Caco-2 (cell line): ENCODE data around the gene UBR3. TPM values are rescaled to one million over a fixed set of nuclear protein-coding genes. Genes with fewer than 3 reads are reported as not detected.

Experiments
- BruUV-seq: library from RNA; stranded (reverse); fragments of 400-500 nt; replicated peaks from 2 replicates; lab custom pipeline; 2021; lab: Mats Ljungman, UMichigan
- CTCF ChIA-PET: fragments of 300-600 bp; sonication (Branson Sonifier 250); formaldehyde crosslinking; loops from one replicate; lab custom pipeline; 2022; ENCODE audit warnings: antibody characterized with exemption; lab: Charles Lee
- POLR2A ChIA-PET: fragments of 300-600 bp; sonication (Branson Sonifier 250); formaldehyde crosslinking; loops from one replicate; lab custom pipeline; 2022; ENCODE audit warnings: antibody characterized with exemption; lab: Charles Lee
- DNase-seq, 2 experiments: peaks; one replicate each; pipeline versions ENCODE4 v3.0.0 to v3.0.0-alpha.2; 2020 to 2022
- H3K27me3 ChIP-seq: replicated peaks from 2 replicates; pipeline ENCODE4 v1.6.0; 2011; ENCODE audit warnings: low read length; ENCODE audit not compliant: control insufficient read depth, insufficient read depth
- H3K36me3 ChIP-seq: 2 replicates; pipeline ENCODE4 v1.5.1; 2011; ENCODE audit warnings: low read length; ENCODE audit not compliant: control insufficient read depth, insufficient read depth
- H3K4me1 ChIP-seq: fragments of 250-450 bp; sonication (Bioruptor Pico); 2 replicates; pipeline ENCODE4 v1.5.1; 2020; ENCODE audit warnings: mild to moderate bottlenecking
- H3K4me3 ChIP-seq: 2 replicates; pipeline ENCODE4 v1.5.1; 2011; ENCODE audit warnings: low read depth, mild to moderate bottlenecking, control low read depth, low read length
- H3K9me3 ChIP-seq: fragments of 250-450 bp; sonication (Bioruptor Pico); 2 replicates; pipeline ENCODE4 v1.5.1; 2020; ENCODE audit warnings: mild to moderate bottlenecking, moderate library complexity
- H3K27ac Mint-ChIP-seq: one replicate; pipeline ENCODE4 v1.8.0; 2022; ENCODE audit warnings: mixed read lengths; ENCODE audit not compliant: unreplicated experiment
- H3K27me3 Mint-ChIP-seq: one replicate; pipeline ENCODE4 v1.8.0; 2022; ENCODE audit warnings: mixed read lengths; ENCODE audit not compliant: insufficient read depth, unreplicated experiment
- H3K36me3 Mint-ChIP-seq: one replicate; pipeline ENCODE4 v1.8.0; 2022; ENCODE audit warnings: mild to moderate bottlenecking, mixed read lengths; ENCODE audit not compliant: insufficient read depth, unreplicated experiment
- H3K4me1 Mint-ChIP-seq: one replicate; pipeline ENCODE4 v1.8.0; 2022; ENCODE audit warnings: low read depth, mixed read lengths; ENCODE audit not compliant: unreplicated experiment
- H3K4me3 Mint-ChIP-seq: one replicate; pipeline ENCODE4 v1.8.0; 2022; ENCODE audit warnings: mild to moderate bottlenecking, moderate library complexity, mixed read lengths; ENCODE audit not compliant: unreplicated experiment
- H3K9me3 Mint-ChIP-seq: one replicate; pipeline ENCODE4 v1.8.0; 2022; ENCODE audit warnings: mixed read lengths; ENCODE audit not compliant: unreplicated experiment
- intact Hi-C: fragments of 100-400 bp; cut with micrococcal nuclease; formaldehyde crosslinking; loops from one replicate; pipeline ENCODE4 v1.10.0; 2022; ENCODE audit not compliant: unreplicated experiment
- total RNA-seq: library from RNA; stranded (reverse); gene quantifications from 2 replicates; pipeline ENCODE4 v1.2.3, GENCODE V29; 2022
- TF ChIP-seq, protein P1 (sequence below), 2 experiments: fragments of 200-600 bp in 1 of 2; IDR thresholded peaks; 1 replicate in 1 of 2; 2 replicates in 1 of 2; pipeline versions ENCODE4 v1.5.1 to v1.8.0; 2011 to 2022; ENCODE audit warnings: antibody characterized with exemption in 1 of 2, control low read depth in 1 of 2, inconsistent platforms in 1 of 2, low read depth in 1 of 2, low read length in 1 of 2, mild to moderate bottlenecking in 1 of 2, moderate library complexity in 1 of 2; ENCODE audit not compliant: insufficient read depth in 1 of 2, severe bottlenecking in 1 of 2, unreplicated experiment in 1 of 2

UBR3 gene
- total RNA-seq, 1 experiment from 2014 or later, result 35.7 TPM

DNA sequence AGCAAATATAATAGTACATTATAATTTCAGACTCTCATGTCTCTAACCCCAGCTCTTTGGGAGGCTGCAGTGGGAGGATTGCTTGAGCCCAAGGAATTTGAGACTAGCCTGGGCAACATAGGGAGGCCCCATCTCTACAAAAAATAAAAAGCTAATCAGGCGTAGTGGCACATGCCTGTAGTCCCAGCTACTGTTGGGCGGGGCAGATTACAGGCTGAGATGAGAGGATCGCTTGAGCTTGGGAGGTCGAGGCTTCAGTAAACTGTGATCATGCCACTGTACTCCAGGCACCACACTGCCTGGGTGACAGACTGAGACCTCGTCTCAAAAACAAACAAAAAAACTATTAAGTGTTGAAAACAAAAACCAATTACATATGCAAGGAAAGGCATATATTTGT is 227.7 kb downstream of the UBR3 start:
- no peak overlapping the region for H3K4me3 ChIP-seq
- CTCF ChIA-PET, result no interaction called here

DNA sequence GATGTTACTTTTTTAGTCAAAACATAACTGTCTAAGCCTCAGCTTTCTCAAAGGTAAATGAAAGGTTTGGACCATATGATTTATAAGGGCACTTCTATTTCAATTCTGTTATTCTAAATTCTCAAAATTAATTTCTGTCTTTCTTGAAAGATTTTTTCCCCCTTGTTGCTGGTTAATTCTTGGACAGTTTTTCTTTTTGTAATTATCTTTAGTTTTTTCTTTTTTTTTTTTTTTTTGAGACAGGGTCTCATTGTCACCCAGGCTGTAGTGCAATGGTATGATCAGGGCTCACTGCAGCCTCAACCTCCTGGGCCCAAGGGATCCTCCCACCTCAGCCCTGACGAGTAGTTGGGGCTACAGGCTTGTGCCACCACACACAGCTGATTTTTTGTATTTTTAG is 229.6 kb downstream of the UBR3 start:
- Mint-ChIP-seq H3K36me3 (no peaks in the 10 kb centered on the region), H3K4me1 (no peaks in the 10 kb centered on the region), H3K9me3 (no peaks in the 10 kb centered on the region), H3K27me3 (no peaks in the 10 kb centered on the region), H3K27ac (no peak overlapping the region), H3K4me3 (no peak overlapping the region)
- no TSS peak for BruUV-seq
- Histone ChIP-seq H3K27me3 (no peaks in the 10 kb centered on the region), H3K9me3 (no peaks in the 10 kb centered on the region), H3K4me1 (no peaks in the 10 kb centered on the region), H3K36me3 (no peaks in the 10 kb centered on the region), H3K4me3 (no peak overlapping the region)
- intact Hi-C loops, result no loop called here
- TF ChIP-seq, protein P1, sequence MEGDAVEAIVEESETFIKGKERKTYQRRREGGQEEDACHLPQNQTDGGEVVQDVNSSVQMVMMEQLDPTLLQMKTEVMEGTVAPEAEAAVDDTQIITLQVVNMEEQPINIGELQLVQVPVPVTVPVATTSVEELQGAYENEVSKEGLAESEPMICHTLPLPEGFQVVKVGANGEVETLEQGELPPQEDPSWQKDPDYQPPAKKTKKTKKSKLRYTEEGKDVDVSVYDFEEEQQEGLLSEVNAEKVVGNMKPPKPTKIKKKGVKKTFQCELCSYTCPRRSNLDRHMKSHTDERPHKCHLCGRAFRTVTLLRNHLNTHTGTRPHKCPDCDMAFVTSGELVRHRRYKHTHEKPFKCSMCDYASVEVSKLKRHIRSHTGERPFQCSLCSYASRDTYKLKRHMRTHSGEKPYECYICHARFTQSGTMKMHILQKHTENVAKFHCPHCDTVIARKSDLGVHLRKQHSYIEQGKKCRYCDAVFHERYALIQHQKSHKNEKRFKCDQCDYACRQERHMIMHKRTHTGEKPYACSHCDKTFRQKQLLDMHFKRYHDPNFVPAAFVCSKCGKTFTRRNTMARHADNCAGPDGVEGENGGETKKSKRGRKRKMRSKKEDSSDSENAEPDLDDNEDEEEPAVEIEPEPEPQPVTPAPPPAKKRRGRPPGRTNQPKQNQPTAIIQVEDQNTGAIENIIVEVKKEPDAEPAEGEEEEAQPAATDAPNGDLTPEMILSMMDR (IDR thresholded peaks at IDR 0.05; ENCODE audit: insufficient read depth in 1 of 2, low read depth in 1 of 2, low read length in 1 of 2, severe bottlenecking in 1 of 2, unreplicated experiment in 1 of 2), result no peak
- ChIA-PET POLR2A (no interaction called here), CTCF (interaction anchor here (0.6 kb wide), 1 partner anchor 473 kb away, joined by 3 read pairs; no protein-coding TSS in a partner anchor)
- DNase-seq, result no peak

More for the DNA sequence above, 227.7 kb downstream of the UBR3 start:
- Mint-ChIP-seq H3K27ac (no peak overlapping the region), H3K4me1 (no peaks in the 10 kb centered on the region), H3K9me3 (no peaks in the 10 kb centered on the region), H3K27me3 (no peaks in the 10 kb centered on the region), H3K4me3 (no peak overlapping the region), H3K36me3 (no peaks in the 10 kb centered on the region)
- no TSS peak for BruUV-seq
- intact Hi-C loops, result no loop called here
- Histone ChIP-seq H3K27me3 (no peaks in the 10 kb centered on the region), H3K36me3 (no peaks in the 10 kb centered on the region), H3K9me3 (no peaks in the 10 kb centered on the region), H3K4me1 (no peaks in the 10 kb centered on the region)
- no peak for DNase-seq
- POLR2A ChIA-PET, result interaction anchor here (0.6 kb wide), 1 partner anchor 521 kb away, joined by 6 read pairs; no protein-coding TSS in a partner anchor
- TF ChIP-seq, protein P1 (IDR thresholded peaks at IDR 0.05; ENCODE audit: insufficient read depth in 1 of 2, low read depth in 1 of 2, low read length in 1 of 2, severe bottlenecking in 1 of 2, unreplicated experiment in 1 of 2), result no peak

DNA sequence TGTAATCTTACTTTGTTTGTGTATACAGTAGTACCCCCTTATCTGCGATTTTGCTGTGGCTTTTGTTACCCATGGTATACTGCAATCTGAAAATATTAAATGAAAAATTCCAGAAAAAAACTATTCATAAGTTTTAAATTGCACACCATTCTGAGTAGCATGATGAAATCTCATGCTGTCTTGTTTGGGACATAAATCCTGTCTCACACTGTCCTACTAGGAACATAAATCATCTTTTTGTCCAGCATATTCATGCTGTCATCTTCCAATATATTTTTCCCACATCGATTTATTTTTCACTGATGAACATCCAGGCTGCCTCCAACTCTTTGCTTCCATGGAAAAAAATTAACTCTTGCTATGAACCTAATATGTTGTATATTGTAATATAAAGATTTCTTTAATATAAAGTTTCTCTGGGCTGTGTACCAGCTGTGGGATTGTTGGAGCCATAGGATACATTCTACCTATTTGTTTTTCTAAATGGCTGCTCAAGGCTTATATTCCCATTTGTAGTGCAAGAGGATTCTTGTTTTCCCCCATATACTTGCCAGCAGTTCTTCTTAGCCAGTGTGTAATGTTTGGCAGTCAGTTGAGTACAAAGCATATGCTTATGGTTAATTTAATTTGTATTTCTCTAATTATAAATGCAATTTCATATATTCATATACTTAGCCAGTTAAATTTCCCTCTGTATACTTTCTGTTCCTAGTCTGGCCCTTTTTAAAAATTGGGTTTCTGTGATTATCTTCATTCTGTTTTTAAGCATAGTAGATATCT is 236.4 kb downstream of the UBR3 start:
- Mint-ChIP-seq H3K9me3 (no peaks in the 10 kb centered on the region), H3K36me3 (peaks cover 5% of the 10 kb centered on the region), H3K27me3 (no peaks in the 10 kb centered on the region), H3K27ac (no peak overlapping the region), H3K4me1 (no peaks in the 10 kb centered on the region), H3K4me3 (no peak overlapping the region)
- BruUV-seq, result no TSS peak
- Histone ChIP-seq H3K9me3 (no peaks in the 10 kb centered on the region), H3K4me1 (no peaks in the 10 kb centered on the region), H3K4me3 (no peak overlapping the region), H3K27me3 (no peaks in the 10 kb centered on the region), H3K36me3 (no peaks in the 10 kb centered on the region; the same call in 1 of the 2 replicates)
- intact Hi-C loops, result no loop called here
- TF ChIP-seq, protein P1 (IDR thresholded peaks at IDR 0.05; ENCODE audit: insufficient read depth in 1 of 2, low read depth in 1 of 2, low read length in 1 of 2, severe bottlenecking in 1 of 2, unreplicated experiment in 1 of 2), result no peak
- DNase-seq, result no peak
- ChIA-PET POLR2A (no interaction called here), CTCF (no interaction called here)
